Measurements from ENCODE around the gene NUP210L.
"Not testable (repeated sequence)": the region's sequence is repeated elsewhere in the genome, so short reads cannot be mapped to it uniquely, and the experiment has no call there.

Gene NUP210L

GRCh38 chr1:154094411-154094810, 60.5 kb downstream of the NUP210L start:
- no peak for DNase-seq

- DNase-seq: no peak
Measured at GRCh38 chr1:154093699-154094098, 61.2 kb downstream of the NUP210L start.

GRCh38 chr1:154091706-154092105, 63.2 kb downstream of the NUP210L start:
- DNase-seq: no peak

- no peak for DNase-seq
Measured at GRCh38 chr1:154087574-154087973, 67.3 kb downstream of the NUP210L start.

GRCh38 chr1:154083057-154083456, 71.8 kb downstream of the NUP210L start:
- DNase-seq: not testable (repeated sequence)

GRCh38 chr1:154081386-154082126, 73.3 kb downstream of the NUP210L start:
- DNase-seq: no peak

- no peak for DNase-seq
Measured at GRCh38 chr1:154076413-154076812, 78.5 kb downstream of the NUP210L start.

- no peak for DNase-seq
Measured at GRCh38 chr1:154075746-154076145, 79.1 kb downstream of the NUP210L start.

GRCh38 chr1:154062309-154062708, 92.6 kb downstream of the NUP210L start:
- DNase-seq: no peak

- DNase-seq: not testable (repeated sequence)
Measured at GRCh38 chr1:154047436-154047835, 107.4 kb downstream of the NUP210L start.

- not testable (repeated sequence) for DNase-seq
Measured at GRCh38 chr1:154033697-154034096, 121.2 kb downstream of the NUP210L start.

GRCh38 chr1:154019940-154020339, 134.9 kb downstream of the NUP210L start:
- no peak for DNase-seq

GRCh38 chr1:154019269-154019668, 135.6 kb downstream of the NUP210L start:
- DNase-seq: no peak

GRCh38 chr1:154014154-154014907, 140.5 kb downstream of the NUP210L start:
- DNase-seq: no peak

- not testable (repeated sequence) for DNase-seq
Measured at GRCh38 chr1:154012543-154012942, 142.3 kb downstream of the NUP210L start.

GRCh38 chr1:154012129-154012528, 142.7 kb downstream of the NUP210L start:
- no peak for DNase-seq

- no peak for DNase-seq
Measured at GRCh38 chr1:154006136-154006535, 148.7 kb downstream of the NUP210L start.

- DNase-seq: no peak
Measured at GRCh38 chr1:154000420-154000819, 154.5 kb downstream of the NUP210L start.

GRCh38 chr1:153996882-153997281, 158.0 kb downstream of the NUP210L start:
- not testable (repeated sequence) for DNase-seq

GRCh38 chr1:153995640-153996039, 159.2 kb downstream of the NUP210L start:
- DNase-seq: no peak

GRCh38 chr1:153995202-153995601, 159.7 kb downstream of the NUP210L start:
- no peak for DNase-seq

GRCh38 chr1:153991806-153992205, 163.1 kb downstream of the NUP210L start:
- no peak for DNase-seq

GRCh38 chr1:153991151-153991630, 163.7 kb downstream of the NUP210L start:
- DNase-seq: no peak

All from CD4-positive, alpha-beta T cell treated with Interleukin-17A for 4 hours (primary cell).